ENCODE data around the gene NOX4. TPM values are rescaled to one million over a fixed set of nuclear protein-coding genes. Genes with fewer than 3 reads are reported as not detected.

NOX4 gene
- total RNA-seq = 10 to 100 TPM; 46.1 to 91.9 TPM
- 10 to 100 TPM; 46.1 to 51.0 TPM for polyA plus RNA-seq
- long read RNA-seq, donor 1, transcript NOX4-201 (18 exons, 2,388 nt) = major isoform, 47 of 133 reads
- long read RNA-seq, donor 1, partial matches to known transcripts = 12 of 133 reads
- long read RNA-seq, donor 1, other reads (novel, unspliced or antisense) = 63 of 133 reads
- long read RNA-seq, donor 2, transcript NOX4-201 (18 exons, 2,388 nt) = major isoform, 15 of 64 reads
- long read RNA-seq, donor 2, partial matches to known transcripts = 7 of 64 reads
- long read RNA-seq, donor 2, other reads (novel, unspliced or antisense) = 38 of 64 reads

DNA sequence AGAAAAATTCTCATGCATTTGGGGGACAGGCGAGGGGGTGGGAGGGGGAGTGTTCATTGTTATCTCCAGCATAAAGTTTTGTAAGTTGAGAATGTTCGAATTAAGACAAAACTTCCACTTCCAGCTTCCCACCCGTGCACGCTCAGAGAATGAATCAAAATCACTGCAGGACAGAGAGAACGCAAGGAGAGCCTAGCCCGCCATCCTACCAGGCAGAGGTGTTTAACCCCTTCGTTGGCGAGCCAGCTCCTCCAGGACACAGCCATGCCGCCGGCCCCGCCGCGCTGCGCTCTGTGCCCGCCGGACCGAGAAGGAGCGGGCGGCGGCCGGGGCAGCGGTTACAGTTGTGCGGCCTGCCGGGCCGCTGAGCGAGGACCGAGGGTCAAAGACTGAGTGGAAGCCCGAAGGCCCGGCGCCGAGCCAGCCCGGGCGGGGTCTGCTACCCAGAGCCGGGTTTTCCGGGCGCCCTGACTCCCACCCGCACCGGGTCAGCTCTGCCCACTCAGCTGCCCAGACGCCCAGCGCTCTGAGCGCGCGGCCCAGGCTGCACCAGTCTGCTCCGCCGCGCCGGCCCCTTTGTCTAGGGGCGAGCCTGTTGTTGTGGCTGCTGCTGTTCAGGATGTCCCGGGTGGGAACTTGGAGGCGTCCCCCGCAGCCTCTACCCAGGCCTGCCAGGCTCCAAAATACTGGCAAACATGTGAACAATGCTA is at the start of gene NOX4:
TSS of gene NOX4 (minus strand) at position 395 of the 710 bp plus-strand sequence. CDS start at position 266, 129 bp downstream.
- ATAC-seq (ENCODE audit: low FRiP score) (peak; percentile 89), DNase-seq (peak; percentile 86 to 87)
- H3K4me3 ChIP-seq (ENCODE audit: low read length in 2 of 2) = peak within 1 kb of the TSS; percentile 81 to 88
- 0% methylated on average over 41 to 51 of the region's 51 CpGs for WGBS, 2 donors
- intact Hi-C loops (cut with DNase I) = loop anchor here (5.0 to 10.0 kb wide), 2 partner anchors 51 to 124 kb away; no protein-coding TSS in a partner anchor
- H3K27ac ChIP-seq (ENCODE audit: low read depth in 1 of 2, low read length in 2 of 2) = peak within 1 kb of the TSS; percentile 76 to 98
- no peaks in the 10 kb centered on the region for H3K9me3 ChIP-seq (ENCODE audit: control insufficient read depth, low read length)
- no peaks in the 10 kb centered on the region for H3K4me1 ChIP-seq (ENCODE audit: control insufficient read depth in 1 of 2, insufficient read depth in 2 of 2, low read length in 2 of 2)
- no peaks in the 10 kb centered on the region for H3K27me3 ChIP-seq (ENCODE audit: control insufficient read depth in 1 of 2, insufficient read depth in 2 of 2, low read length in 1 of 2)
- no peaks in the 10 kb centered on the region for H3K36me3 ChIP-seq (ENCODE audit: control insufficient read depth in 1 of 2, insufficient read depth in 2 of 2, low read length in 1 of 2)

DNA sequence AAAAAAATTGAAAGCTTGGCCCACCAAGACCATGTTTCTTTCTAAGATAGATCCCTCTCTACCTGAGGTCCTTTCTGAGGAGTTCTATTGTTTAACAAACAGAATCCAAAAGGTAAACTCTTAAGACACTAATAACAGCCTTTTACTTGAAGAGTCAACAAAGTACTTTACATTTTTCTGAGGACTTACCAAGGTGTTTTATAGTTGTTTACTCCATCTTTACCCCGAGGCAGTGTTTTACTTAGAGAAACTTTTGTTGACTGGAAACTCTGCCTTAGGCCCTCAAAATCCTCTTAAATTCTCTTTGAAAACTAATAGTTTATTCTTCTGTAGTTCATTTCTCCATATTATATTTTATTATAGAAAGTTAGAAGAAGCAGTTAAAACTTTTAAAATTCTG is 49.7 kb upstream of the NOX4 start:
- no peak for ATAC-seq (ENCODE audit: low FRiP score)
- intact Hi-C loops (cut with DNase I) = loop anchor here in 1 of 2 donors (5.0 kb wide), 1 partner anchor 49 kb away; the partner anchor contains the start of gene NOX4
- 70 to 78% methylated on average over 1 of the region's 1 CpG for WGBS, 2 donors
- H3K36me3 ChIP-seq (ENCODE audit: control insufficient read depth in 1 of 2, insufficient read depth in 2 of 2, low read length in 1 of 2) = no peaks in the 10 kb centered on the region
- H3K4me3 ChIP-seq (ENCODE audit: low read length in 2 of 2) = no peak overlapping the region
- no peak overlapping the region for H3K27ac ChIP-seq (ENCODE audit: low read depth in 1 of 2, low read length in 2 of 2)
- H3K4me1 ChIP-seq (ENCODE audit: control insufficient read depth in 1 of 2, insufficient read depth in 2 of 2, low read length in 2 of 2) = peaks cover 3% of the 10 kb centered on the region in 2 donors
- DNase-seq = no peak
- H3K9me3 ChIP-seq (ENCODE audit: control insufficient read depth, low read length) = no peaks in the 10 kb centered on the region
- no peaks in the 10 kb centered on the region for H3K27me3 ChIP-seq (ENCODE audit: control insufficient read depth in 1 of 2, insufficient read depth in 2 of 2, low read length in 1 of 2)

DNA sequence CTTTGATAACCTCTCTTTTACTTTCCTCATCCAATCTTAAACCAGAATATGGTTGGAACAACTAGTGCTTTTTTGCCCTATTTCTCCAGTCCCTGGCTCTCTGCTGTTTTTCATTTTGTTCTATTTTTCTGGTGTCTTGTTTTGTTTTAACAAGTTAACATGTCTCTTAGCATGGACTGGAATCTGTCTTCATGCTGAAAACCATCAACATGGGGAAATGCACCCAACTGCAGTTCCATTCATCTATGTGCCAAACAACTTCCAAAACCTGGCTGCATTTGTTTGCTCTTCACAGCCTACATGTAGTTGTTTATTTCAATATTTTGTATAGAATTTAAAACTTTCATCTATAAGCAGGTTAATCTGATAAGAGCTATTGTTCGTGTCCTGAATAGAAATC is 46.8 kb upstream of the NOX4 start:
- ATAC-seq (ENCODE audit: low FRiP score) (no peak), DNase-seq (no peak)
- Histone ChIP-seq H3K4me3 (ENCODE audit: low read length in 2 of 2) (no peak overlapping the region), H3K27me3 (ENCODE audit: control insufficient read depth in 1 of 2, insufficient read depth in 2 of 2, low read length in 1 of 2) (no peaks in the 10 kb centered on the region), H3K9me3 (ENCODE audit: control insufficient read depth, low read length) (no peaks in the 10 kb centered on the region), H3K36me3 (ENCODE audit: control insufficient read depth in 1 of 2, insufficient read depth in 2 of 2, low read length in 1 of 2) (no peaks in the 10 kb centered on the region), H3K4me1 (ENCODE audit: control insufficient read depth in 1 of 2, insufficient read depth in 2 of 2, low read length in 2 of 2) (peaks cover 2 to 10% of the 10 kb centered on the region in 2 donors), H3K27ac (ENCODE audit: low read depth in 1 of 2, low read length in 2 of 2) (peak overlapping the region; percentile 28 to 71)
- intact Hi-C loops (cut with DNase I) = no loop called here
- WGBS, 2 donors = 90 to 91% methylated on average over 1 of the region's 1 CpG

DNA sequence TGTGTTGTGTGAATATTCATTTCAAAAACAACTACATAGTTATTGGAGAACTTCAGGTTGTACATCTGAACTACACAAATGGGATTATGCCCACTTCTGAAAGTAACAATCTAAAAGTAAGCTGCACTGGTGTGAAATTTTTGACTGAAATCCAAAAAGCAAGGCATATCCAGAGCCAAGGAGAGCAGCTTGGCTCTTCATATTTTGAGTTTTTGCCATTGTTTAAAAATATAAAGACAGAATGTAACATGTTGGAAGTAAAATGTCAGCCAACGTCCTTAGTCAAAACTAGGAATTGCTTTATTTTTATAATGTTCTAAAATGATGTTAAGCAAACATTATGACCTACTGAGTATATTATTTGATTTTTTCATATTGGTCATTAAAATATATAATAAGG is 45.8 kb upstream of the NOX4 start:
- Histone ChIP-seq H3K9me3 (ENCODE audit: control insufficient read depth, low read length) (no peaks in the 10 kb centered on the region), H3K27me3 (ENCODE audit: control insufficient read depth in 1 of 2, insufficient read depth in 2 of 2, low read length in 1 of 2) (no peaks in the 10 kb centered on the region), H3K27ac (ENCODE audit: low read depth in 1 of 2, low read length in 2 of 2) (no peak overlapping the region), H3K4me1 (ENCODE audit: control insufficient read depth in 1 of 2, insufficient read depth in 2 of 2, low read length in 2 of 2) (peaks cover 2 to 10% of the 10 kb centered on the region in 2 donors), H3K36me3 (ENCODE audit: control insufficient read depth in 1 of 2, insufficient read depth in 2 of 2, low read length in 1 of 2) (no peaks in the 10 kb centered on the region), H3K4me3 (ENCODE audit: low read length in 2 of 2) (no peak overlapping the region)
- DNase-seq (no peak), ATAC-seq (ENCODE audit: low FRiP score) (no peak)
- 0 to 2% methylated on average over 1 of the region's 1 CpG for WGBS, 2 donors
- intact Hi-C loops (cut with DNase I) = no loop called here

DNA sequence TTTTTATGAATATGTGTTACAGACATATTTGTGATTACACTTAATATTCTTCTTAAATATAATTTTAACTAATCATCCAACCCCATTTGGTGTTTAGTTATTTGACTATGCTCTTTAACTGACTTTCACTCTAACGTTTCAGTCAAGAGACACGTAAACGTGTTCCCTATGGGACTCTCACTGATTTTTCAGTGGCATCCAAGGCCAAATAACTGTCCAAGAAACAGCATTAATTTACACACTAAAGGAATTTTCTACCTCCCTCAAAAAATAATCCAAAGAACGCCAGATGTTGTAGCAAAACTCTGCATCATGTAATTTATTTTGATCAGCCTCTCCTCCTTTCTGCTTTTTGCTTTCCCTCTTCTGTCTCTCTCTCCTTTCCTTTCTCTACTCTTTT is 44.0 kb upstream of the NOX4 start:
- ATAC-seq (ENCODE audit: low FRiP score) (no peak), DNase-seq (no peak)
- peak overlapping the region in 1 of 2 donors; percentile 43 for H3K27ac ChIP-seq (ENCODE audit: low read depth in 1 of 2, low read length in 2 of 2)
- intact Hi-C loops (cut with DNase I) = no loop called here
- H3K9me3 ChIP-seq (ENCODE audit: control insufficient read depth, low read length) = no peaks in the 10 kb centered on the region
- WGBS, 2 donors = 18% methylated on average over 4 of the region's 4 CpGs
- H3K4me3 ChIP-seq (ENCODE audit: low read length in 2 of 2) = no peak overlapping the region
- no peaks in the 10 kb centered on the region for H3K27me3 ChIP-seq (ENCODE audit: control insufficient read depth in 1 of 2, insufficient read depth in 2 of 2, low read length in 1 of 2)
- H3K36me3 ChIP-seq (ENCODE audit: control insufficient read depth in 1 of 2, insufficient read depth in 2 of 2, low read length in 1 of 2) = no peaks in the 10 kb centered on the region
- peaks cover 2 to 10% of the 10 kb centered on the region in 2 donors for H3K4me1 ChIP-seq (ENCODE audit: control insufficient read depth in 1 of 2, insufficient read depth in 2 of 2, low read length in 2 of 2)

DNA sequence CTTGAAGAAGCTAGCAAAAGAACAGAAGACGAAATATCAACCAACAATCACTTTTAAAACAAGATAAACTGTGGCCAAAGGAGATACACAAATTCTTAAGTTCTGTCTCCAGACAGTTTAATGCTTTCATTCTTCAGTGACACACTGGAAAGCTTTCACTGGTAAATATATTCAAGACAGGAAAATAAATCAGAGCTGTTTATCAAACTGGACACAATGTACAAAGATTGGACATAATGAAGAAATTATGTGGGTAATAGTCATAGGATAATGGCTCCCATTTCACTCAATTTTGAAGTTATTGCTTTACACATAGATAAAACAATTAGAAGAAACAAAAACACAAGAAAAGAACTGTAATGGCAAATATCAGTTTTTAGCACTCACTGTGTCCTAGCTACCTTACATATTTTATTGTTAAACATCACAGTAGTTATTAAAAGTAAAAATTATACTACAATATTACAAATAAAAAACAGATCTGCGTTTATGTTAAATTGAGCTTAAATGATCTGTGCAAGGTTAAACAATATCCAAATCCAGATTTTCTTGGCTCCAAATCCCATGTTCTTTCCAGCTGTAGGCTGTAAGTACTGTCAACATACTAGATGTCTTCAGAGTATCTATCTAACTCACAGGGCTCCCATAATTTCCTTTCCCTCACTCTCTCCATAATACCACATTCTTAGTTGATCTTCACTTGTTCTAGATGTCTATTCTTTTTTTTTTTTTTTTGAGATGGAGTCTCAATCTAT is 38.6 kb upstream of the NOX4 start:
- Histone ChIP-seq H3K27me3 (ENCODE audit: control insufficient read depth in 1 of 2, insufficient read depth in 2 of 2, low read length in 1 of 2) (no peaks in the 10 kb centered on the region), H3K4me1 (ENCODE audit: control insufficient read depth in 1 of 2, insufficient read depth in 2 of 2, low read length in 2 of 2) (peaks cover 0 to 3% of the 10 kb centered on the region in 2 donors), H3K36me3 (ENCODE audit: control insufficient read depth in 1 of 2, insufficient read depth in 2 of 2, low read length in 1 of 2) (no peaks in the 10 kb centered on the region), H3K4me3 (ENCODE audit: low read length in 2 of 2) (no peak overlapping the region), H3K9me3 (ENCODE audit: control insufficient read depth, low read length) (no peaks in the 10 kb centered on the region), H3K27ac (ENCODE audit: low read depth in 1 of 2, low read length in 2 of 2) (no peak overlapping the region)
- DNase-seq (no peak), ATAC-seq (ENCODE audit: low FRiP score) (no peak)
- 58 to 71% methylated on average over 2 of the region's 2 CpGs for WGBS, 2 donors
- intact Hi-C loops (cut with DNase I) = no loop called here

DNA sequence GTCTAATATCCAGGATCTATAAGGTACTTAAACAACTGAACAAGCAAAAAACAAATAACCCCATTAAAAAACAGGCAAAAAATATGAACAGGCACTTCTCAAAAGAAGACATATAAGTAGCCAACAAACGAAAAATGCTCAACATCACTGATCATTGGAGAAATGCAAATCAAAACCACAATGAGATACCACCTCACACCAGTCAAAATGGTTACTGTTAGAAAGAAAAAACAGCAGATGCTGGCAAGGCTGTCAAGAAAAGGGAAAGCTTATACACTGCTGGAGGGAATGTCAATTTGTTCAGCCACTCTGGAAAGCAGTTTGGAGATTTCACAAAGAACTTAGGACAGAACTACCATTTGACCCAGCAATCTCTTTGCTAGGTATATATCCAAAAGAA is 30.6 kb upstream of the NOX4 start:
- WGBS, 2 donors = 86 to 88% methylated on average over 1 of the region's 1 CpG
- no peak overlapping the region for H3K4me3 ChIP-seq (ENCODE audit: low read length in 2 of 2)
- DNase-seq = no peak
- intact Hi-C loops (cut with DNase I) = no loop called here
- peaks cover 0 to 2% of the 10 kb centered on the region in 2 donors for H3K4me1 ChIP-seq (ENCODE audit: control insufficient read depth in 1 of 2, insufficient read depth in 2 of 2, low read length in 2 of 2)
- ATAC-seq (ENCODE audit: low FRiP score) = no peak
- no peaks in the 10 kb centered on the region for H3K9me3 ChIP-seq (ENCODE audit: control insufficient read depth, low read length)
- no peak overlapping the region for H3K27ac ChIP-seq (ENCODE audit: low read depth in 1 of 2, low read length in 2 of 2)
- no peaks in the 10 kb centered on the region for H3K36me3 ChIP-seq (ENCODE audit: control insufficient read depth in 1 of 2, insufficient read depth in 2 of 2, low read length in 1 of 2)
- no peaks in the 10 kb centered on the region for H3K27me3 ChIP-seq (ENCODE audit: control insufficient read depth in 1 of 2, insufficient read depth in 2 of 2, low read length in 1 of 2)

DNA sequence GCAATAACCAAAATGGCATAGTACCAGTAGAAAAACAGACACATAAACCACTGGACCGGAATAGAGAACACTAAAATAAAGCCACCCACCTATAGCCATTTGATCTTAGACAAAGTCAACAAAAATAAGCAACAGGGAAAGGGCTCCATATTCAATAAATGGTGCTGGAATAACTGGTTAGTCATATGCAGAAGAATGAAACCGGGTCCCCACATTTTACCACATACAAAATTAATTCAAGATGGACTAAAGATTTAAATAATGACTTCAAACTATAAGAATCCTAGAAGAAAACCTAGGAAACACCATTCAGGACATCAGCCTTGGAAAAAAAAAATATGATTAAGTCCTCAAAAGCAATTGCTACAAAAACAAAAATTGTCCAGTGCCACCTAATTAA is 30.1 kb upstream of the NOX4 start:
- Histone ChIP-seq H3K27me3 (ENCODE audit: control insufficient read depth in 1 of 2, insufficient read depth in 2 of 2, low read length in 1 of 2) (no peaks in the 10 kb centered on the region), H3K36me3 (ENCODE audit: control insufficient read depth in 1 of 2, insufficient read depth in 2 of 2, low read length in 1 of 2) (no peaks in the 10 kb centered on the region), H3K4me1 (ENCODE audit: control insufficient read depth in 1 of 2, insufficient read depth in 2 of 2, low read length in 2 of 2) (peaks cover 0 to 2% of the 10 kb centered on the region in 2 donors), H3K4me3 (ENCODE audit: low read length in 2 of 2) (no peak overlapping the region), H3K27ac (ENCODE audit: low read depth in 1 of 2, low read length in 2 of 2) (no peak overlapping the region), H3K9me3 (ENCODE audit: control insufficient read depth, low read length) (no peaks in the 10 kb centered on the region)
- DNase-seq (no peak), ATAC-seq (ENCODE audit: low FRiP score) (no peak)
- 91 to 99% methylated on average over 2 of the region's 2 CpGs for WGBS, 2 donors
- intact Hi-C loops (cut with DNase I) = no loop called here
